Endometrial microvascular endothelial cells (primary cell): ENCODE data around the gene CCDC85C. TPM values are rescaled to one million over a fixed set of nuclear protein-coding genes. Genes with fewer than 3 reads are reported as not detected.

Source experiments
- in situ Hi-C: cut with HindIII; loops from 2 replicates; pipeline ENCODE4 v1.10.0; 2017; ENCODE audit warnings: low sequenced_read_pairs, low pct_unique_long_range_greater_than_20kb; ENCODE audit errors: inconsistent ontology term
- total RNA-seq: library from RNA; depleted of rRNA; stranded (reverse); fragments of >200 nt; gene quantifications from one replicate; pipeline ENCODE4 v1.2.3, GENCODE V29; 2015; ENCODE audit errors: inconsistent ontology term

The CCDC85C gene
- total RNA-seq, 1 donor from 2014 or later = 21.9 TPM

DNA sequence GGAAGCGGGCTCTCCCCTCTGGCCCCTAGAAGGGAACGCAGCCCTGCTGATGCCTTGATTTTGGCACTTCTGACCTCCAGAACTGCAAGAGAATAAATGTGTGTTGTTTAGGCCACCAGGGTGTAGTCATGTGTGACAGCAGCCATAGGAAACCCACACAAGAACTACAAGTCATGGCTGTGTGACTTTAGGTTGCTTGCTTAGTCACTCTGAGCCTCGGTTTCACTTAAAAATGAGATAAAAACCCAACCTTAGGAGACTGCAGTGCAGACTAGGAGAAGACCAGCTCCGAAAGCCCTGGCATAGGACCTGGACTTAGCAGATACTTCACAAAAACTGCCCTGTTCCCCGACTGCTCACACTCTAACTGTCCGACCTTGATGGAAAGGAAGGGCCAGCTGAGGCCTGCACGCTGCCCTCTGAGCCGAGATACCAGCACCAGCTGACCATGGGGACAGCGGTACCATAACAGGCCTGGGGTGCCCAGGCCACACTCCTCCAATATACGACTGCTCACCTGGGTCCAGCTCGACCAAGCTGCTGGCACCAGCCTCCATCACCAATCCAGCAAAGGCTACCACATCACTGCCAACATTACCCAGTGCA lies 53.5 kb downstream of the CCDC85C start:
- in situ Hi-C loops = no loop called here

DNA sequence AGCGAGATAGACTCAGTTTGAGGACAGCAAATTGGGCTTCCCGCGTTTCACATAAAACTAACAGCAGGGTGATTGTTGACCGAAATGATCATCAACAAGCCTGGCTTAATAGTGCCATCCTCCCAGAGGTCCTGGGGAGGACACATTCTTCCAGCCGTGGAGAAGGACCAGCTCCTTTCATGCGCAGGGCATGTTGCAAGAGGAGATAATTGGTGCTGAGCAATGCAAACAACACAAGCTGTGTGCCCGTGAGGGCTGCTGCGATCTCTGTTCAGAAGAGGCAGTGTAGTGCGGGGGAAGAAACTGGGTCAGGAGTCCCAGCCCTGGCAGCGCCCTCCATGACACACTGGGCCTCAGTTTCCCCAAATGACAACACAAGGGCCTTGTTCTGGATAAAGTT lies 54.3 kb downstream of the CCDC85C start:
- in situ Hi-C loops = no loop called here

DNA sequence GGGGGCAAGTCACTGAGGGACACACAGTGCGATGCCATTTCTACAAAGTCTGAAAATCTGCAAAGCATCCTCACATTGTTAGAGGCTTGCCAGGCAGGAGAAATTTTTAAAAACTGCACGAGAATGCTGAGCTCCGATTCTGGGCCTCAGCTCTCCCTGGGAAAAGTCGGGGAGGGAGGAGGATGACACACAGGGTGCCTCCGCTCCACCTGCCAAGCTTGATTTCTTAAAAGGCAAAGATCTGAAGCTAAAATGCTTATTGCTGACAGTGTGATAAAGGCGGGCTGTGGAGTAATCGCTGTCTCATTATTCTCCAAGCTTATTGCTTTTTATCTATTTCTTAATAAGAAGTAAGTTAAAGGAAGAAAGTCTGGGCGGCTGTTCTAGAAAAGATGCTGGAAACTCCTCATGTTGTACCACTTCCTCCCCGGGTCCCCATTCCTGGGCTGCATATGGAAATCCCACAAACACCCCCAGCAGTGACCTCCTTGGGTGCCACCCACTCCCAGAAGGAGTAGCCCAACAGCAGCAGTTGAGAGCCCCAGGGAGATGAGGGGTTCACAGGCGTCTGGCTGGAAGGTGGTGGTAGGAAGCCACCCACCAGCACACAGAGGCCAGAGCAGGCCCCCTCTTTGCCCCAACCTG lies 55.0 kb downstream of the CCDC85C start:
- in situ Hi-C loops = no loop called here

DNA sequence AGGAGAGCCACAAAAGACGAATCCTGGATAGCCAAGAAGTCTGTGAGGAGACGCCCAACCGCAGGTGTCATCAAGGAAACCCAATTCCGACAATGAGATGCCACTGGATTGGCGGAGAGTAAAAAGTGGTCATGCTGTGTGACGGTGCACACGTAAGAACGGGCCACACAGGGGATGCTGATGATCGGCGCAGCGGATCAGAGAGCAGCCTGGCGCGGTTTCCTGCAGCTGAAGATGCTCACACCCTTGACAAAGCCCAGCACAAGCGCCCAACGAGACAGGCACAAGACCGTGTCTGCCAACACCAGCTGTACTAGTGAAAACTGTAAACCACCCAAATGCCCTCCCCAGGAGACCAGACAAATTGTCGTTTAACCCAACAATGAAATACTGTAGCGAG lies 55.8 kb downstream of the CCDC85C start:
- in situ Hi-C loops = no loop called here

DNA sequence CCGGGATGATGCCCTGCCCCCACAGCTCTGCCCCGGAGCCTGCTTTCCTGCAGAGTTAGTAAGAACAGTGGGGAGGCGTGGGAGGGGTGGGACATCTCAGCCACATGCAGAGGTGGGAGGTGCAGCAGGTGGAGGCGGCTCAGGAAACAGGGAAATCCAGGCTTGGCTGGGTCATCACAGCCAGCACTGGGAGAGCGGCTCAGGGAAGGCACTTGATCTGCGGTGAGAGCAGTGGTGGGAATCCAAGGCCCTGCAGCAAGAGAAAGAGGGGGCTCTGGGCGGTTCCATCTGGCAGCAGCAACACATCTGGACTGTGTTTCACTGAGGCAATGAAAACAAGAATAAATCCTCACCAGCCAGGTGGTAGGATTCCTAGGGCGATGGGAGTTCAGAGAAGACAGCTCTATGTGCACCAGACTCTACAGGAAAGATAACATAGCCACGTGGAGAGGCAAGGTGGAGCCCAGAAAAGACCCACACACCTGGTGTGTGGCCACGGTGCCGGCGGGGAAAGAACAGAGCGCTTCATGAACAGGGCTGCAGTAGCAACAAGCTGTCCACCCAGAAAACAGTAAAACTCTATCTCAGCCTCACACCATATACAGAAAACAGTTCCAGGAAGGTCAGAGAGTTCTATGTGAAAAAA lies 57.6 kb downstream of the CCDC85C start:
- in situ Hi-C loops = no loop called here

DNA sequence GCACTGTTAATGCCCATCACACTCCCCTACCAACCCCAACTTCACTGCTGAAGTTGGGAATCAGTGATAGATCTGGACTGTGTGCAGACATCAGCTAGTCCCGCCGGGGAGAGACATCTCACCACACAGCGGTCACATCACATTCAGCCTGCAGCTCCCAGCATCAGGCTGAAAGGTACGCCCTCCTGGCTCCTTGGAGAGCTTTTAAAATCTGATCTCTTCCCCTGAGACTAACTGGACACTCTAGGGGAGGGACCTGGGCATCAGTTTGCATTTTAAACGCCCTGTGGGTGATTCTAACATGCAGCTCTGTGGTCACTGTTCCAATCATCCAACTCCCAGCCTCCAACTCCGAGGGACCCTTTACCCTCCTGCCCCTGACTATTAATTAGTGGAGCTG lies 58.4 kb downstream of the CCDC85C start:
- in situ Hi-C loops = no loop called here

DNA sequence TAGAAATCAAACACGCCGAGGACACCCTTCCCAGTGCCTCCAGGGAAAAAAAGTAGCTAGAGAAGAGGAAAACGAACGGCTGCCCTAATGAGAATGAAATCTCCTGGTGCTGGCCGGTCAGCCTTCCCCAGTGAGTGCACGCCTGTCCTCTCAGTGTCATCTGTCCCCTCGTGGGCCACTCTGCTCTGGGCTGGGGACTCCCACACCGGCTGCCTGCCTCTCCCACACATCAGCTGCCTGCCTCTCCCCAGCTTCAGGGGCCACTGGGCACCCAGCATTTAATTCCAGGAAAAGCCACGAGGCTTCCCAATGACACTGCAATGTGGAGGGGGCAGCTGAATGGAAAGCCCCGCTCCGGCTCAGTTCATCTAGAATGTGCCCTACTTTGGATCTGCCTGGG lies 59.0 kb downstream of the CCDC85C start:
- in situ Hi-C loops = no loop called here

DNA sequence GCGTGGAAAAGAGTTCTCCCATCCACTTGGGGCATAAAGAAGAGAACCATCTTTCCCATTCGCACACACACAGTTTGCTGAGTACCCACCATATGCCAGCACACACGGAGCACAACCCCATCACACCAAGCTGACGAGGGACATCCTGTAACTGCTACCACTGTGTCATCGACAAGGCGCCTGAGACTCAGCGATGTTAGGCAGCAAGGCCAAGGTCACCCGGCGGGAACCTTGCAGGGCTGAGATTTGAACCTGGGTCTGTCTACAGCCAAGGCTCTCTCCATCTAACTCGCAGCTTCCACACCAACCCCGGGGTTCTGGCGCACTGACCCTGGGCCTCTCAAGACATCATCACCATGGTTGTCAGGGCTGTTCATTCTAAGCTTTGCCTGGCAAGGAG lies 60.0 kb downstream of the CCDC85C start:
- in situ Hi-C loops = no loop called here

DNA sequence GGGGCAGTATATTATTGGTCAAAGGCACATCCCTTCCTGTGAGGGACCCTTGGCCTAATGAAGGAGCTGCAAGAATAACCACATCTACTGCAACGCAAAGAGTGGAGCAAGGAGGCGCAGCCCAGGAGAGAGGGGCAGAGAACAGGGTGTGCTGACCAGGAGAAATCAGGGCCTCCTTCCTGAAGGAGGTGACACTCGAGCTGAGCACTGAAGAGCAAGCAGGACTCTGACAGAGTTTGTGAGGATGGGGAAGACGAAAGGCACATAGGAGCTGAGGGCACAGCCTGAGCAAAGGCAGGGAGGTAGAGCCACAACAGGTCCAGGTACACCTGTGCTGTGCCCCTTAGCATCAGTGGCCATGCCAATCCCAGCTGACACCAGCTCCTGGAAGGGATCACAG lies 60.6 kb downstream of the CCDC85C start:
- in situ Hi-C loops = no loop called here

DNA sequence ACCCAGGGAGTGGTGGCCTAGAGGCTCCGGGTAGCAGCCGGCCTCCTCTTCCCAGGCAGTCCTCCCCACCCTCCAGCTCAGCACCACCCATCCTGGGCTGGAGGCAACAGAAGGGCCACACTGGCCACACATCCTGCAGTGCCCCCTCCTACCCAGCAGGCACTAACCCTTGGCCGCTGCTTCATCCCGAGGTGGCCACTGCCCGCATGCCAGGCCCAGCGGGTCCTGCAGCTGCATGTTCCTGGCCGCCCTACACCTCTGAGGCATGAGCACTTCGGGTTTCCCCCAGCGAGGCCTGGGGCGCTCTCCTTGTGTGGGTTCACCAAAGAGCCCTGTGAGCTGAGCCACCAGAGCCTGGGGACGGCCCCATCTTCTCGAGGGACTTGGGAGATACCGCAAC lies 61.4 kb downstream of the CCDC85C start:
- in situ Hi-C loops = no loop called here

DNA sequence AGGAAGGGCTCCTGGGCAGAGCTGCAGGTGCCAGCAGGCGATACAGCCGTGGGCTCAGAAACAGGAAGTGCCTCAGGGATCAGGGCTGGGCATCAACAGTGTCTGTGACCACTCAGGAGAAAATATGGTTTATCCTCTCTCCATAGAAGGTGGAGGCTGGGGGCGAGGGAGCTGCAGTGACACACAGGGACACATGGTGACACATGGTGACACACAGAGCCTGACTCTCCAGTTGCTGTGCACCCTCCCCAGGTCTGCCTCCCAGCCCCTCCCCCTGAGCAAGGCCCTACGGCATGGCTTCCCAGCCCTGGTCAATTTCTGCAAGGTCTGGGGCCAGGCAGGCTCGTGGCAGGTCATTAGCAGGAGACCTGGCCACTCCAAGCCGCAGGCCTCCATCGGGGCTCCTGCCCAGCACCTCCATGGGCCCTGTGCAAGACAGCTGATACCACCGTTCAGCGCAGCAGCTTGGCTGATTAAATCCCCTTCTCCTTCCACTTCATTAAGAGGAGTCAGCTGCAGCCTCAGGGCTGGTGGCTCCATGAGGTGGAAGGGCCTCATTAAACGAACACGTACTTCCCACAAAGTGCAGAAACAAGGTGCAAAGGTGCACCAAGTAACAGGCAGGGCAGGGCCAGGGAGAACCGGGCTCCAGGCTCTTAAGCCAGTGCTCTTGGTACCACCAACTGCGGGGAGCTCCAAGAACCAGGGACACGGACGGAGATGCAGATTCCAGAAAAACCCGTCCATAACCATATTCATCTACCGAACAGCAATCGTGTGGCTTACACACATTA lies 62.1 kb downstream of the CCDC85C start:
- in situ Hi-C loops = no loop called here

DNA sequence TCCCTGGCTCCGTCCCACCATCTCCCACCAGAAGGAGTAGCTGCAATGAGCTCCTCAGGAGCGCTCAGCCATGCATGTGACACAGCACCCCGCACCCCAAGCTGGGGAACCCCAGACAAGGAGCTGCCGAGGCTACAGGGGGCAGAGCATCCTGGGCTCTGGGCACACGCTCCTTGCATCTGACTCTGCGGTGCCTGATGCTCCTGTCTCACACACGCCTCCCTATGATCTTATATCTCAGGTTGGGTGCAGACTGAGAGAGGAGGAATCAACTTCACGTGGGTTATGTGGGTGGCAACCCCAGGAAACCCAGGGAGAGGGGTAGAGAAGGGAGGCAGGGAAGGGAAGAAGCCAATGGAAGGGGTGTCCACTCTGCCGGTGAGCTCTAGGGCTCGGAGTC lies 62.8 kb downstream of the CCDC85C start:
- in situ Hi-C loops = no loop called here

DNA sequence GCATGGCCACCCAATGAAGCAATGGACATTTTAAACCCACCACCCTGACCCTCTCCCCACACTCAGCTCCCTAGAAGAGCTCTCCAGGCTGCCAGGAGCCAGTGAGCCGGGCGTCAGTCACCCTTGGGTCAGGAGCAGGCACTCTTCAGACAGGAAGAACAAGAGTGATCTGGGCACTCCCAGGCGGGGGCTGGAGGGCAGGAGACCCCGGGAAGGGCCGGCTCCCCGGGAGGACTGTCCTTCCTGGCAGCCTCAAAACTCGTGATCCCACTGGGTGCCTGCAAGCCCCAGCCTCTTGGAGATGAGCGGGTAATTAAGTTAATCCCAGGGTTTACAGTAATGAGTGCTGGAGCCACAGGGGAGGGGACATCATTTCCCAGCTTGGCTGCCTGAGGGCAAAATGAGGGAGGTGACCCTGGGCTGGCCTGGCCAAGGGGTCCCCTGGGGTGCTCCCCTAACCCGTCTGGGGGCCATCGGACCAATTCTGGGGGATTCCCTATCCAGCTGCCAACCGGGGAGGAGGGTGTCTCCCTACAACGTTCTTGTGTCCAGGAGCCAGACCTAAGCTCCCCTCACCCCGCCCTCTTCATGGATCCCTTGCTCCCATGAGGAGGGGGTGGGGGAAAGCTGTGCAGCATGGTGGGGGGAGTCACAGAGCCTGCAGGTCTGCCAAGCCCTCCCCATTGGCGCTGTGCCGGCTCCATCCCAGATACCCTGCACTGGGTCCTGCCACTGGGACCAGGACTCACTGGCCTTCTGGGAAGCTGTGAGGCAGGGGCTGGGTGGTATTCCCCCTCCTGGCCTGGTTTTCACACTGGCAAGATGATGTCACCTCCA lies 63.6 kb downstream of the CCDC85C start:
- in situ Hi-C loops = no loop called here

DNA sequence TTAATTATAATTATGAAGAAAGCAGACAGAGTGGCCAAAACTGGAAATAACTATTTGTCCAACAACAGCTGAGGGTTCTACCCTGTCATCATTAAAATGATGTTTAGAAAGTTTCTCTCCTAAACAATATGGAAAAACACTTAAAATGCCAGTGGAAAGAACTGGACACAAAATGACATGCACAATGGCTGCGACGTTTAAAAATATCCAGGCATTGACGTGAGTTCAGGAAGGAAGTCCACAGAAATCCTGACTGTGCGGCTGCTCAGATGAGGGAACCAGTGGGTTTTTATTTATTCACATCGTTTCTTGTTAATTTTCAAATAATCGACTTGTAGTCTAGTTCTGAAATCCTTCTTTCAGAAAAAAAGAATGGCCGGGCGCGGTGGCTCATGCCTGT lies 64.5 kb downstream of the CCDC85C start:
- in situ Hi-C loops = no loop called here

DNA sequence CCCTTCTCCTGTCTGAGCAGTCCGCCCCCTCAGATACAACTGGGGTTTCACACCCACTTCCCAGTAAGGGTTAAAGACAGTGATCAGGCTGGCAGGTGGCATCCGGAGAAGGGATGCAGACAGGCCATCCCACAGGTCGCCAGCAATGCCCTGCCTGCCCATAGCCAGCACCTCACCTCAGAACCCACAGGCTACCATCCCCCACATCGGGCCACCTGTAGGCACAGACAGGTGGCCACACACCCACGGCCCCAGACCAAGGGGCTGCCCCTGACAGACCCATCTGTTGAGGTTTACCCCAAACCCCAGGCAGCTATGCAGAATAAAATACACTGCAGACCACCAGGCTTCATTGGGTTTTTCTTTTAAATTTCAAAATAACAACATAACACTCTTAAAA lies 65.3 kb downstream of the CCDC85C start:
- in situ Hi-C loops = no loop called here

DNA sequence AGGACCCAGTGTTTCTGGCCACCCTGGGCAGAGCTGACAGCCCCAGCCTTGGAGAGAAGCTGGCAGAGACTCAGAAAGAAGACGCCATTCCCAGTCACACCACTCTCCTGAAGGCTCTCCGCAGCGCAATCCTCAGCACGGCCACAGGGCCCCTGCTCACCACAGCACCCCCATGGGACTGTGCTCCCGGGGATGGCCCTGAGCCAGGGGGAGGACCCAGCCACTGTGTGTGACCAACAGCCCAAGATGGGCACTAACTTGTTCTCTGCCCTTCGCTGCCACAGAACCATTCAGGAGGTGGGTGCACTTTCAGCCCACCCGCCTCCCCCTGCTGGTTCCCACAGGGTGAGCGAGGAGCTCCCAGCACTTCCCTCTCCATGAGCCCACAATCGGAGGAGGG lies 65.7 kb downstream of the CCDC85C start:
- in situ Hi-C loops = no loop called here

DNA sequence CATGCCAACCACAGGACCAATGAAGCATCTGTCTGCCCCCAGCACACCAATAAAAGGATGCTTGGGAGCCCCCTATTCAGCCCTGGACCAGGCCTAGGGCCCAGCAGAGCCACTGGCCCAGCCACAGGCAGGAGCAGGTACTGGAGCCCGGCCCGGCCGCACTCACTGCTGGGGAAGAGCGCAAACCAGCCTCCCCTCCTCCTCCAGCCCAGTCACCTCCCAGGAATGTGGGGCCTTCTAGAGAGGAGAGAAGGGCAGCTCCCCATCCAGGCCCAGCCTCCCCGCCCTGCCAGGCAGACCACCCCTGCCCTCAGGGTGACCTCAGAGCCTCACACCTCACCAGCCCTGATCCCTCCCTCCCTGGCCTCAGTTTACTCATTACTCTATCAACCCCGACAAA lies 66.6 kb downstream of the CCDC85C start:
- in situ Hi-C loops = no loop called here

DNA sequence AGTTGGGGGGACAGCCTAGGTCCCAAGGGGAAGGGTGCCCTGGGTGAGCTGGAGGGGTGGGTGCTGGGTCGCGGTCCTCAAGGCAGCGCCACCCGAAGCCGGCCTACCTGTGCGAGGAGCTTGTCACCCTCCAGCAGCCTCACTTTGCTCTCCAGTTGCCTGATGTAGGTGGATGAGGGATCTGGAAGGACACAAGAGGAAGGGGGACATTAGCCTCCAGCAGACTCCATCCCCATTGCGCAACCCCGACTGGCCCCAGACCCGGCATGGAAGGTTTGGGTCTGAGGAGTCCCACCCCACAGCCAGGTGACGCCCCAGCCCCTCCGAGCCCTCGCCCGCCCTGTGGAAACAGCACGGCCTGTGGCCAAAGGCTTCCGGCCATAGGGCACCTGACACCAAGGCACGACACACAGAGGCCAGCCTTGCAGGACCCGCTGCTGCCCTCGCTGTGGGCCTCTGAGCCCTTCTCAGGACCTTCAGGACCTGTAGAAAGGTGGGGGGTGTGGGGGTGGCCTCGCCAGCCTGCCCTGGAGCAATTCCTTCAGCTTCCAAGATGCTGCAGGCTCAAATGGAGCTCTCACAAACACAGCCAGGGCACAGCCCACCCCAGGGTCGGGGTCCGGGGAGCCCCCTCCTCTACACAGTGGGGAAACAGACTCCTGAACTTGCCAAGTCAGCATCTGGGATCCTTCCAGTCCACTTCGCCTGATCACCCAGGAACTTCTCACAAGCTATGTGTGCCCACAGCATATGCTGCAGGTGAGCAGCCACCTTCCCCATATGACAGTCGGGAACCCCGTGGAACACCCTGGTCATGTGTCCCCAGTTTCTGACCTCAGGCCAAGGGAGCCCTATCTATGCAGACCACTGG lies 67.9 kb downstream of the CCDC85C start:
- in situ Hi-C loops = no loop called here
